GM12878 (cell line): ENCODE measurements around the gene RPS6KA4. TPM values are rescaled to one million over a fixed set of nuclear protein-coding genes. Genes with fewer than 3 reads are reported as not detected.

Experiments used
- ATAC-seq: fragments of 200-7000 bp; cut with Tn5 transposase; 3 replicates; pipeline ENCODE4 v1.9.1; 2020; ENCODE audit warnings: mild to moderate bottlenecking, moderate library complexity
- BruUV-seq: library from RNA; stranded (reverse); fragments of 400-500 nt; replicated peaks from 2 replicates; lab custom pipeline; 2021; lab: Mats Ljungman, UMichigan
- CTCF ChIA-PET: fragments of 300-600 bp; sonication (Branson Sonifier 250); formaldehyde crosslinking; extraction: SDS; loops from one replicate; lab custom pipeline; 2021; ENCODE audit warnings: inconsistent platforms; lab: Yijun Ruan, JAX
- POLR2A ChIA-PET: fragments of 350-600 bp; formaldehyde crosslinking; extraction: SDS; loops from one replicate; lab custom pipeline; 2021; ENCODE audit warnings: inconsistent platforms; lab: Charles Lee
- RAD21 ChIA-PET: fragments of 300-600 bp; sonication (Branson Sonifier 250); formaldehyde crosslinking; loops from one replicate; lab custom pipeline; 2023; ENCODE audit warnings: antibody characterized with exemption; ENCODE audit not compliant: unreplicated experiment; lab: Charles Lee
- SMC1A ChIA-PET: fragments of 300-600 bp; sonication (Branson Sonifier 250); formaldehyde crosslinking; loops from one replicate; lab custom pipeline; 2023; ENCODE audit not compliant: unreplicated experiment, uncharacterized antibody; lab: Charles Lee
- DNase-seq: peaks from one replicate; pipeline ENCODE4 v3.0.0-alpha.2; 2011; ENCODE audit warnings: low read depth, low spot score
- FAIRE-seq: peaks from 3 replicates; lab custom pipeline; 2011; peaks lifted over from hg19 to GRCh38; lab: Jason Lieb, UNC
- H2AFZ ChIP-seq: 2 replicates; pipeline ENCODE4 v1.6.0; 2011; ENCODE audit warnings: low read depth, low read length, control low read depth; ENCODE audit not compliant: control insufficient read depth
- H3K27ac ChIP-seq: 2 replicates; pipeline ENCODE4 v1.5.1; 2011; ENCODE audit warnings: control low read depth; ENCODE audit not compliant: control insufficient read depth, insufficient read depth
- H3K27me3 ChIP-seq, 2 experiments: replicated peaks in 1 of 2; 2 replicates each; pipeline versions ENCODE4 v1.6.0 to v1.6.1; 2011; ENCODE audit warnings: low read length in 1 of 2; ENCODE audit not compliant: control insufficient read depth in 2 of 2, insufficient read depth in 2 of 2
- H3K36me3 ChIP-seq, 2 experiments: 2 replicates each; pipeline ENCODE4 v1.5.1; 2011; ENCODE audit warnings: low read length in 1 of 2; ENCODE audit not compliant: control insufficient read depth in 2 of 2, insufficient read depth in 2 of 2
- H3K4me1 ChIP-seq: 2 replicates; pipeline ENCODE4 v1.6.1; 2011; ENCODE audit warnings: mild to moderate bottlenecking, low read length, moderate library complexity, mixed read lengths; ENCODE audit not compliant: control insufficient read depth, insufficient read depth
- H3K4me2 ChIP-seq: 2 replicates; pipeline ENCODE4 v1.6.0; 2011; ENCODE audit warnings: control low read depth; ENCODE audit not compliant: control insufficient read depth, insufficient read depth
- H3K4me3 ChIP-seq: fragments of 200-600 bp; sonication (generic); 2 replicates; pipeline ENCODE4 v1.5.1; 2016
- H3K79me2 ChIP-seq: 2 replicates; pipeline ENCODE4 v1.6.0; 2011; ENCODE audit warnings: low read length; ENCODE audit not compliant: control insufficient read depth, insufficient read depth
- H3K9ac ChIP-seq: 2 replicates; pipeline ENCODE4 v1.8.0; 2011; ENCODE audit warnings: low read length, control low read depth, mixed read lengths; ENCODE audit not compliant: control insufficient read depth, insufficient read depth
- H3K9me3 ChIP-seq: replicated peaks from 3 replicates; pipeline ENCODE4 v1.5.1; 2011; ENCODE audit warnings: mild to moderate bottlenecking, low read length; ENCODE audit not compliant: control insufficient read depth, insufficient read depth
- H4K20me1 ChIP-seq: 2 replicates; pipeline ENCODE4 v1.6.0; 2011; ENCODE audit not compliant: control insufficient read depth, insufficient read depth
- BHLHE40 ChIP-seq, 2 experiments: fragments of 450-650 bp in 1 of 2; IDR thresholded peaks; 2 replicates each; pipeline ENCODE4 v1.6.1; 2011 to 2017; ENCODE audit warnings: low read depth in 2 of 2, borderline replicate concordance in 1 of 2, improper control_type of control experiment in 1 of 2, low read length in 1 of 2, mild to moderate bottlenecking in 1 of 2
- CHD2 ChIP-seq: IDR thresholded peaks from 2 replicates; pipeline ENCODE4 v1.6.1; 2011; ENCODE audit warnings: low read depth, low read length, improper control_type of control experiment, borderline replicate concordance
- CREB1 ChIP-seq: IDR thresholded peaks from 2 replicates; pipeline ENCODE4 v1.6.1; 2012; ENCODE audit warnings: low read depth, mild to moderate bottlenecking, inconsistent platforms
- KAT2A ChIP-seq: conservative IDR thresholded peaks from 2 replicates; pipeline ENCODE4 v1.6.1; 2011; ENCODE audit warnings: low read depth, low read length; ENCODE audit not compliant: control insufficient read depth
- RCOR1 ChIP-seq: conservative IDR thresholded peaks from 2 replicates; pipeline ENCODE4 v1.6.1; 2012; ENCODE audit warnings: low read depth, low read length, improper control_type of control experiment
- RUNX3 ChIP-seq: IDR thresholded peaks from 2 replicates; pipeline ENCODE4 v1.6.1; 2012; ENCODE audit warnings: low read length, inconsistent platforms
- ZNF217 ChIP-seq: fragments of 450-650 bp; IDR thresholded peaks from 2 replicates; pipeline ENCODE4 v1.6.1; 2017; ENCODE audit warnings: antibody characterized with exemption, mild to moderate bottlenecking
- WGBS: methylation state at CpG from one replicate; pipeline ENCODE4 v1.1.6; 2016; ENCODE audit warnings: low lambda C conversion rate; ENCODE audit not compliant: insufficient replicate concordance, insufficient coverage; ENCODE audit errors: missing lambda C conversion rate; 5-methylcytosine and 5-hydroxymethylcytosine counted together
- in situ Hi-C: fragments of 300-500 bp; cut with MboI; formaldehyde crosslinking; loops from 9 replicates; pipeline ENCODE4 v1.14.3; 2018; ENCODE audit warnings: mixed read lengths
- intact Hi-C: fragments of 100-400 bp; cut with micrococcal nuclease; formaldehyde crosslinking; loops from one replicate; pipeline ENCODE4 v1.14.2; 2022; ENCODE audit not compliant: unreplicated experiment
- polyA plus RNA-seq, 11 experiments: library from polyadenylated mRNA; depleted of rRNA in 4 of 11; unstranded in 6 of 11; stranded (reverse) in 5 of 11; fragments of >200 nt; fragmentation: Nextera tagmentation in 4 of 11; fragmentation: Illumina TruSeq in 1 of 11; extraction: Ambion mirVana in 4 of 11; extraction: Trizol in 1 of 11; gene quantifications; 1 replicate in 1 of 11; 2 replicates in 10 of 11; pipeline versions ENCODE4 v1.2.1 to v1.2.3, GENCODE V29; 2011 to 2016; ENCODE audit warnings: inconsistent platforms in 2 of 11, missing spikeins in 2 of 11, low read depth in 1 of 11
- total RNA-seq, 4 experiments: library from RNA; depleted of rRNA in 3 of 4; stranded (reverse); fragments of >200 nt in 3 of 4; fragmentation: Illumina TruSeq in 1 of 4; extraction: Trizol in 1 of 4; gene quantifications; 2 replicates each; pipeline versions ENCODE4 v1.2.1 to v1.2.3, GENCODE V29; 2013 to 2021
- TF ChIP-seq, protein P1 (sequence below): IDR thresholded peaks from 2 replicates; pipeline ENCODE4 v1.6.1; 2011; ENCODE audit warnings: borderline replicate concordance, low read depth, mild to moderate bottlenecking, moderate library complexity, mixed read lengths, low read length; ENCODE audit not compliant: insufficient read depth; ENCODE audit errors: extremely low read length
- TF ChIP-seq, protein P2 (sequence below): fragments of 450-650 bp; IDR thresholded peaks from 2 replicates; pipeline ENCODE4 v1.6.1; 2017; ENCODE audit warnings: mild to moderate bottlenecking, moderate library complexity
- TF ChIP-seq, protein P3 (sequence below): IDR thresholded peaks from 2 replicates; pipeline ENCODE4 v1.6.1; 2011; ENCODE audit warnings: low read depth, mild to moderate bottlenecking, low read length, moderate library complexity, borderline replicate concordance; ENCODE audit errors: extremely low read depth

RPS6KA4 gene
- total and polyA plus RNA-seq, 10 of the 15 experiments (the other 5 are each of a cell fraction or from before 2014, with no cell fraction given), result 0.34 to 32.6 (median 11.3) TPM

DNA sequence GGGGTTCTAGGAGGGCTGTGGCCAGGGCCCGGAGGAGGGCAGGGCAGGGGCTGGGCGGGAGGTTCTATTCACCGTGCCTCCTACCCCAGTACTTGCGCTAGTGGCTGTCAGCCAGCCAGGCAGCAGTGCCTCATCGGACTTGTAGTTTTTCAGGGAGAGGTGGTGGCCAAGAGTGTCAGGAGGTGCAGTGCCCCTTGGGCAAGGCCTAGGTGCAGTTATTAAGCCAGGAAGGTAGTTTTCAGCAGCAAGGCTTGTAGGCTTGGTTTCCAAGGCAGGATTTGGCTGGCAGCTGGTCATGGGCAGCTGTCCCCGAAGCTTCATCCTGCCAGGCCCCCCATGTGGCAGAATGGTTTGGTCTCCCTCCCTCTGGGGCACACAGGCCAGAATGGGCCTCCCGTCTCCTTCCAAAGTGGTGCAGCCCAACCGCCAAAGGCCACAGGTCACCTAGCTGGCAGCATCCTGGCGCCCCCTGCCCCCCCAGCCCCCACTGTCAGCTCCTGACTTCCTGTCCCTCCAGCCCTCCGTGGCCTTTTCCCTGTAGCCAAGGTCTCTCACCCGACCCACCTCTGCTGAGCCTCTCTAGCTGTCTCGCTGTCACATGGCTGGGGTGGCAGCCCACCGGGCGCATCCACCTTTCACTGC lies 10.5 kb upstream of the RPS6KA4 start:
- RAD21 ChIA-PET, result interaction anchor here (1.1 kb wide), 1 partner anchor 31 kb away, joined by 3 read pairs; the partner anchor contains the start of gene PRDX5
- CTCF ChIA-PET, result interaction anchor here (1.5 to 1.8 kb wide), 2 partner anchors 13 to 30 kb away, joined by 4 to 9 read pairs; partner anchors contain the start of genes PRDX5 and TRMT112
- BruUV-seq, result no TSS peak
- FAIRE-seq (no peak), DNase-seq (no peak), ATAC-seq (no peak)
- H2AFZ ChIP-seq, result no peak overlapping the region
- no peaks in the 10 kb centered on the region for H3K79me2 ChIP-seq
- no peaks in the 10 kb centered on the region for H3K27me3 ChIP-seq
- peaks cover 3 to 11% of the 10 kb centered on the region in 2 experiments; a peak in 3 of 4 replicates for H3K36me3 ChIP-seq
- TF ChIP-seq CHD2 (no peak), CREB1 (no peak), RCOR1 (no peak)
- H4K20me1 ChIP-seq, result no peaks in the 10 kb centered on the region
- H3K27ac ChIP-seq, result no peak overlapping the region
- in situ Hi-C loops, result no loop called here
- POLR2A ChIA-PET, result interaction anchor here (1.0 kb wide), 1 partner anchor 11 kb away, joined by 3 read pairs; no protein-coding TSS in a partner anchor
- WGBS, result 78% methylated on average over 13 of the region's 14 CpGs
- H3K4me2 ChIP-seq, result no peak overlapping the region
- intact Hi-C loops, result no loop called here
- no peaks in the 10 kb centered on the region for H3K4me1 ChIP-seq
- SMC1A ChIA-PET, result interaction anchor here (1.0 kb wide), 1 partner anchor 144 kb away, joined by 4 read pairs; no protein-coding TSS in a partner anchor
- no peaks in the 10 kb centered on the region for H3K9me3 ChIP-seq
- H3K9ac ChIP-seq, result no peak overlapping the region
- no peak overlapping the region for H3K4me3 ChIP-seq

DNA sequence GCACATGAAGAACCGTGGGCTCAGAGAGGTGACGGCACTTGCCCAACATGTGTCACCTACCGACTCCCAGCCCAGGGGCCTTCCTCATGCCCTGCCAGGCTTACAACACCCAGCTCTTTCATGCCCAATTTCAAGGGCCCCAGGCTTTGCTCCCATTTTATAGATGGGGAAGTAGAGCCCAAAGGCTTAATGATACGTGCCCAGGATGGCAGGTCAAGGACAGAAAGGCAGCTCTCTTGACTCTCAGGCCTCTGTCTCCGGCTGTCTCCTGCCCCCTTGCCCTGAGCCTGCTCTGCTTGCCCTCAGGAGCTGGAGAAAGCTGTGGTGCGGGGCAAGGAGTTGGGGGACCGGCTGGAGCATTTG lies 10.0 kb upstream of the RPS6KA4 start:
- ChIA-PET CTCF (interaction anchor here (1.5 to 1.8 kb wide), 2 partner anchors 13 to 31 kb away, joined by 4 to 9 read pairs; partner anchors contain the start of genes PRDX5 and TRMT112), POLR2A (interaction anchor here (1.0 kb wide), 1 partner anchor 11 kb away, joined by 3 read pairs; no protein-coding TSS in a partner anchor), RAD21 (interaction anchor here (1.1 kb wide), 1 partner anchor 31 kb away, joined by 3 read pairs; the partner anchor contains the start of gene PRDX5), SMC1A (interaction anchor here (1.1 kb wide), 1 partner anchor 8 kb away, joined by 3 read pairs; no protein-coding TSS in a partner anchor)
- in situ Hi-C loops (no loop called here), intact Hi-C loops (no loop called here)
- TF ChIP-seq BHLHE40 (IDR thresholded peaks at IDR 0.05; ENCODE audit: borderline replicate concordance in 1 of 2, low read depth in 2 of 2, low read length in 1 of 2) (no peak), RUNX3 (no peak), ZNF217 (no peak), KAT2A (no peak)
- TF ChIP-seq, protein P1, sequence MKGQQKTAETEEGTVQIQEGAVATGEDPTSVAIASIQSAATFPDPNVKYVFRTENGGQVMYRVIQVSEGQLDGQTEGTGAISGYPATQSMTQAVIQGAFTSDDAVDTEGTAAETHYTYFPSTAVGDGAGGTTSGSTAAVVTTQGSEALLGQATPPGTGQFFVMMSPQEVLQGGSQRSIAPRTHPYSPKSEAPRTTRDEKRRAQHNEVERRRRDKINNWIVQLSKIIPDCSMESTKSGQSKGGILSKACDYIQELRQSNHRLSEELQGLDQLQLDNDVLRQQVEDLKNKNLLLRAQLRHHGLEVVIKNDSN, result no peak
- TF ChIP-seq, protein P2, sequence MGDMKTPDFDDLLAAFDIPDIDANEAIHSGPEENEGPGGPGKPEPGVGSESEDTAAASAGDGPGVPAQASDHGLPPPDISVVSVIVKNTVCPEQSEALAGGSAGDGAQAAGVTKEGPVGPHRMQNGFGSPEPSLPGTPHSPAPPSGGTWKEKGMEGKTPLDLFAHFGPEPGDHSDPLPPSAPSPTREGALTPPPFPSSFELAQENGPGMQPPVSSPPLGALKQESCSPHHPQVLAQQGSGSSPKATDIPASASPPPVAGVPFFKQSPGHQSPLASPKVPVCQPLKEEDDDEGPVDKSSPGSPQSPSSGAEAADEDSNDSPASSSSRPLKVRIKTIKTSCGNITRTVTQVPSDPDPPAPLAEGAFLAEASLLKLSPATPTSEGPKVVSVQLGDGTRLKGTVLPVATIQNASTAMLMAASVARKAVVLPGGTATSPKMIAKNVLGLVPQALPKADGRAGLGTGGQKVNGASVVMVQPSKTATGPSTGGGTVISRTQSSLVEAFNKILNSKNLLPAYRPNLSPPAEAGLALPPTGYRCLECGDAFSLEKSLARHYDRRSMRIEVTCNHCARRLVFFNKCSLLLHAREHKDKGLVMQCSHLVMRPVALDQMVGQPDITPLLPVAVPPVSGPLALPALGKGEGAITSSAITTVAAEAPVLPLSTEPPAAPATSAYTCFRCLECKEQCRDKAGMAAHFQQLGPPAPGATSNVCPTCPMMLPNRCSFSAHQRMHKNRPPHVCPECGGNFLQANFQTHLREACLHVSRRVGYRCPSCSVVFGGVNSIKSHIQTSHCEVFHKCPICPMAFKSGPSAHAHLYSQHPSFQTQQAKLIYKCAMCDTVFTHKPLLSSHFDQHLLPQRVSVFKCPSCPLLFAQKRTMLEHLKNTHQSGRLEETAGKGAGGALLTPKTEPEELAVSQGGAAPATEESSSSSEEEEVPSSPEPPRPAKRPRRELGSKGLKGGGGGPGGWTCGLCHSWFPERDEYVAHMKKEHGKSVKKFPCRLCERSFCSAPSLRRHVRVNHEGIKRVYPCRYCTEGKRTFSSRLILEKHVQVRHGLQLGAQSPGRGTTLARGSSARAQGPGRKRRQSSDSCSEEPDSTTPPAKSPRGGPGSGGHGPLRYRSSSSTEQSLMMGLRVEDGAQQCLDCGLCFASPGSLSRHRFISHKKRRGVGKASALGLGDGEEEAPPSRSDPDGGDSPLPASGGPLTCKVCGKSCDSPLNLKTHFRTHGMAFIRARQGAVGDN, result no peak
- TF ChIP-seq, protein P3, sequence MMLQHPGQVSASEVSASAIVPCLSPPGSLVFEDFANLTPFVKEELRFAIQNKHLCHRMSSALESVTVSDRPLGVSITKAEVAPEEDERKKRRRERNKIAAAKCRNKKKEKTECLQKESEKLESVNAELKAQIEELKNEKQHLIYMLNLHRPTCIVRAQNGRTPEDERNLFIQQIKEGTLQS, result no peak
- BruUV-seq, result no TSS peak
- no peak overlapping the region for H2AFZ ChIP-seq
- 84% methylated on average over 7 of the region's 7 CpGs for WGBS
- no peak overlapping the region for H3K27ac ChIP-seq
- no peak for ATAC-seq
- no peaks in the 10 kb centered on the region for H3K79me2 ChIP-seq
- FAIRE-seq, result no peak
- no peak overlapping the region for H3K4me2 ChIP-seq
- DNase-seq, result no peak
- no peaks in the 10 kb centered on the region for H3K9me3 ChIP-seq
- no peaks in the 10 kb centered on the region for H4K20me1 ChIP-seq
- no peak overlapping the region for H3K4me3 ChIP-seq
- no peaks in the 10 kb centered on the region for H3K27me3 ChIP-seq
- H3K36me3 ChIP-seq, result peaks cover 0 to 9% of the 10 kb centered on the region in 2 experiments; a peak in 3 of 4 replicates
- no peak overlapping the region for H3K9ac ChIP-seq
- no peaks in the 10 kb centered on the region for H3K4me1 ChIP-seq
